ENCODE measurements around the gene FAM13A. TPM values are rescaled to one million over a fixed set of nuclear protein-coding genes. Genes with fewer than 3 reads are reported as not detected.
A peak's percentile ranks its signal among the peaks of the same experiment; 100 is the strongest.

The FAM13A gene
- total RNA-seq, 1 donor from 2014 or later, result 18.0 TPM

DNA sequence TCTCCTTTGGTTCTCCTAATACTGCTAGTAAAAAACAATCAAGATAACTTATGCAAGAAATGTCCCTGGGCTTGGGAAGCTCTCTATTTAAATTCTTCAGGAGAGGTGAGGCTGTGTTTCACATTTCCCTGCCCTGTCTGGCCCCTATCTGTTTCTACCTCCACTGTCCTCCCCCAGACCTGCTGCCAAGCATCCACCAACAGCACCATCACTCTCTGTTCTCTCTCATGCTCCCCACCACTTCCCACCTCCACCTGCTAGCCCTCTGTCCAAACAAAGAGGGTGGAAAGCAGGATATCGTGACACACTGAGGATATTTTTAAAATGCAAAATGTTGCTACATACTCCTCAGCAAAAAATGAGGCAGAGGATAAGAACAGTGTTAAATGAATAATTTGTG lies 271.0 kb downstream of the FAM13A start:
- no peak for ATAC-seq (ENCODE audit: poor library complexity)
- intact Hi-C loops (cut with DNase I), result no loop called here
- DNase-seq, result no peak

DNA sequence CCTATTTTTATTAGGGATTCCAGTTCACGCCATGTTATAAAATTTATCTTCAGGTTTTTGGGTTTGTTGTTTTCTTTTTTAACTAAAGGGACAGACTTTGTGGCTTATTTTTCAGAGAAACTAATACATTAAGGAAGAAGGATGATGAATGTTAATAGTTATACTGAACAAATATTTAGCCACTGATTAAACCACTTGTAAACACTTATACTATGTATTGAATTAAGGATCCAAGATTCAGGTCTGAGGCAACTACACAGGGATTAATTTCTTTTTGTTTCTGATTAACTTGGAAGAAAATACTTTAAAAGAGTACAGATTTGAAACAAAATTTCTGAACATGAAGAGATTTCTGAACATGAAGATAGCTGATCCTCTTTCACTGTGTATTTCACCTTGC lies 276.6 kb downstream of the FAM13A start:
- intact Hi-C loops (cut with DNase I), result no loop called here
- DNase-seq (no peak), ATAC-seq (ENCODE audit: poor library complexity) (no peak)

DNA sequence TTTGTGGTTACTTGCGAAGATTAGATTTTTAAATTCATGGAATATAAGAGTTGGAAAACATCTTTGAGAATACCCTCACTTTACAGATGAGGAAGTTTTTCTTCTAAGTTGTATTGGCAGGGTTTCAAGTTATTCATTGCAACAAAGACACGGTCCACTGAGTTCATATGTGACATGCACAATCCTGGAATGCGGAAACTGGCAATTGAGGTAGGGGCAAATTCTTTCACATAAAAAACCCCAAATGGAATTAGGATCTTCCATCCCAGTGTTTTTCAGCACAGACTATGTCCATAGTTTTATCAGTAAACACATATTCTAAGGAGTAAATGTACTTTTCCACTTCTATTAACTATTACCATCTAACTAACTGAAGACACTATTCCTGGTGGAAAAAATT lies 277.6 kb downstream of the FAM13A start:
- ATAC-seq (ENCODE audit: poor library complexity) (no peak), DNase-seq (no peak)
- intact Hi-C loops (cut with DNase I), result no loop called here

- ATAC-seq (ENCODE audit: poor library complexity) (no peak), DNase-seq (no peak)
- intact Hi-C loops (cut with DNase I), result no loop called here
These were observed 281.5 kb downstream of the FAM13A start for GRCh38 chr4:88775529-88775928.

DNA sequence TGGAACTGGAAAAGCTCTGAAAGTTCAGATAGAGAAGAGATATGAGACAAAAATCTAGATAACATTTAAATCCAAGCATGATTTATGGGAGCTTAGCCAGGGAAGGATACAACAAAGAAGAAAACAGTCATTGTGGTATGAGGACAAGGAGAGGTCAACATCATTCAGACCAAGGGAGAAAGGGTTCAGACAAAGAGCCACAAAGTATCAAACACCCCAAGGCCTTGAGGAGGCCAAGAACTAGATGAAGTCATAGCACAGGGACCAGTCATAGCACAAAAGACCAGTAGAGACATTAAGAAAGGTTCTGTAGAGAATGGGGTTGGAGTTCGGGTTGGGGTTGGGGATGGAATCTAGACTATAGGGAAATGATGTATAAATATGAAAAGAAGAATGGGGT lies 282.0 kb downstream of the FAM13A start:
- no peak for DNase-seq
- intact Hi-C loops (cut with DNase I), result no loop called here
- ATAC-seq (ENCODE audit: poor library complexity), result no peak

GRCh38 chr4:88771883-88772450 lies 285.0 kb downstream of the FAM13A start:
- no peak for DNase-seq
- intact Hi-C loops (cut with DNase I), result no loop called here
- no peak for ATAC-seq (ENCODE audit: poor library complexity)

- DNase-seq, result peak; percentile 73
- intact Hi-C loops (cut with DNase I), result no loop called here
- ATAC-seq (ENCODE audit: poor library complexity), result peak; percentile 97
These were observed 291.3 kb downstream of the FAM13A start for GRCh38 chr4:88765729-88766128.

GRCh38 chr4:88763075-88763474 lies 293.9 kb downstream of the FAM13A start:
- no peak for DNase-seq
- ATAC-seq (ENCODE audit: poor library complexity), result no peak
- intact Hi-C loops (cut with DNase I), result no loop called here

- ATAC-seq (ENCODE audit: poor library complexity), result no peak
- intact Hi-C loops (cut with DNase I), result no loop called here
- no peak for DNase-seq
These were observed 295.0 kb downstream of the FAM13A start for GRCh38 chr4:88761861-88762523.

DNA sequence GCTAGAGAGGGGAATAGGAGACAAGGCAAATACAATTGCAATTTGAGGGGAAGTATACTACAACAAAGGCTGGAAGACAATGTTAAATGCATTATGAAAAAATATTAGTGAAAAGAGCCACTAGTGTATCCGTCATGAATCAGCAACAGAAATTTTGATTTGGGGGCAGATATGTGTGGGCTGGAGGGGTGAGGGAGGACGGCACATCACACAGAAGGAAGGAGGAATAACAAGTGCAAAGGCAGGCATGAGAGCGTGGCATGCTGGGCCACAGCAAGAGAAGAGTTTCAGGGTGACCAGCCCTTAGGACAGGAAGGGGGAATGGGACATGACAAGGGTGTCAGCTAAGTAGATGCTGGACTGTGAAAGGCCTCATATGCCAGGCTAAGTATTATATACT lies 295.6 kb downstream of the FAM13A start:
- no peak for DNase-seq
- ATAC-seq (ENCODE audit: poor library complexity), result no peak
- intact Hi-C loops (cut with DNase I), result no loop called here

- intact Hi-C loops (cut with DNase I), result no loop called here
These were observed 297.1 kb downstream of the FAM13A start for GRCh38 chr4:88759895-88760290.

DNA sequence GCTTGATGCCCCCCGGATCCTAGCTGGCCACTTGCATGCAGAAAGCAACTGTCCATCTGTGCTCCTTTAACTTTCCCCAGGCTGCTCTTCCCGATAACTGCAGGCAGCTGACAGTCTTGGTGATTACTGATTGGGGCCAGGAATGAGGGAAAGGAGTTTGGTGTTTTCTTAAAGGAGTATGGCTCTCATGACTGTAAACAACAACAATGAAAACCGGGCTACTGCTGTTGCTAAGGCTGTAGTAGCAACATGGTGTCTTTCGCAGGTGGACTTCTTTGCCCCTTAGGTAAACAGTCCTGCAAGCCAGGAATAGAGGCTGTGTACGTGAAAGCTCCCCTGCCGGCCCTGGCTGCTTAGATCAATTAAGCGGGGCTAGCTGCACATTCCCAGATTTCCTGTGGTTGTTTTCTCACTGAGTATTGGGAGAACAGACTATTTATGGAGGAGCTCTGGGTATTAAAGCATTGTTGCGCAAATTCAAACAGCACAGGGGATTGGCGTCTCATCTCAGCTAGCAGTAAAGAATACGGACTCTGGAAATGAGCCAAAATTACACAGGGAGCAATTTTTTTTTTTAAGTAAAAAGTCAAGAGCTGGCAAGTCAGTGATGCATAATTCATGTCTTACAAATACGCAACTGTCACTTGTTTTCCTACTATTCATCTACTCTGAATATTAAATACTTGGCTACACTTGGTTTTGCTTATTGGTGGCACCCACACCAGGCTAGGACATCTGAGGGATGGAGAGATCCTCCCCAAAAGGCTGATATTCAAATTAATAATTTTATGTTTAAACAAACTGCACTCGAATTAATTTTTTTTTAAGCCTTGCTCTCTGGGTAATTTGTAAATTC lies 297.7 kb downstream of the FAM13A start:
- ATAC-seq (ENCODE audit: poor library complexity), result peak; percentile 74
- DNase-seq, result no peak
- intact Hi-C loops (cut with DNase I), result no loop called here

More at GRCh38 chr4:88759895-88760290, 297.1 kb downstream of the FAM13A start:
- no peak for ATAC-seq (ENCODE audit: poor library complexity)
- DNase-seq, result no peak

DNA sequence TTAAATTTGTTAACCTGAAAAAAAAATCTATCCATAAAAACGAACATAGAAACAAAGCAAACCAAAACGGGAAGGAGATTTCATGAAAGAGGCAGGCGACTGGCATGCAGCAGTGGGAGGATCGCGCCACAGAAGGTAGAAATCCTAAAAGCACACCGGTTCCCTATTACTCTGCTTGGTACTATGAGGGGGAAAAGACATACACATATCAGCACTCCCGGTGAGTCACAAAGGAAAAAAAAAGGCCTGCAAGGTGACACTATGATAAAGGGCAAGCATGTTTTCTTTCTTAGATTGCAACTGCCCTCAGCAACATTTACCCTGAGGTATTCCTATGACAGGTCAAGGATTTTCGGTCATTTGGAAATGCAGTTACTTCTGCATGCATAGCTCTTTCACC lies 298.7 kb downstream of the FAM13A start:
- intact Hi-C loops (cut with DNase I), result no loop called here
- ATAC-seq (ENCODE audit: poor library complexity), result no peak

DNA sequence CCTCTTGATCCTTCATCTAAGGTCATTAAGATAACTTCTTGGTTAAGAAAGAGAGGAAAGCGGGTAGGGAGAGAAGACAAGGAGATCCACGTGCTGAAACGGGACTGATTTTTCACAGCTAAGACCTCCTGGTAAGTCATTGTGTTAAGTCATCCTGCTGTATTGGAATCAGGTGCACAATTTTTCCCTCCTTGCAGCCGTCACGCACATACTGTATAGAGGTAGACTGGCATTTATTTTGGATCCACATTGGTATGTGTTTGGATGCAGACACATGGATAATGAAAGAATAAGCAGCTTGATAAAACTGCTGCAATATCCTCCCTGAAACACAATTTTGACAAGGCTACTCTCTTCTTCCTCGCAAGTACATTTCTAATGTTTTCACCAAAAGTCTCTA lies 299.2 kb downstream of the FAM13A start:
- ATAC-seq (ENCODE audit: poor library complexity), result no peak
- intact Hi-C loops (cut with DNase I), result no loop called here
- no peak for DNase-seq

More for the DNA sequence above, 298.7 kb downstream of the FAM13A start:
- DNase-seq, result no peak

- ATAC-seq (ENCODE audit: poor library complexity) (no peak), DNase-seq (no peak)
- intact Hi-C loops (cut with DNase I), result no loop called here
These were observed 299.9 kb downstream of the FAM13A start for GRCh38 chr4:88757067-88757466.

DNA sequence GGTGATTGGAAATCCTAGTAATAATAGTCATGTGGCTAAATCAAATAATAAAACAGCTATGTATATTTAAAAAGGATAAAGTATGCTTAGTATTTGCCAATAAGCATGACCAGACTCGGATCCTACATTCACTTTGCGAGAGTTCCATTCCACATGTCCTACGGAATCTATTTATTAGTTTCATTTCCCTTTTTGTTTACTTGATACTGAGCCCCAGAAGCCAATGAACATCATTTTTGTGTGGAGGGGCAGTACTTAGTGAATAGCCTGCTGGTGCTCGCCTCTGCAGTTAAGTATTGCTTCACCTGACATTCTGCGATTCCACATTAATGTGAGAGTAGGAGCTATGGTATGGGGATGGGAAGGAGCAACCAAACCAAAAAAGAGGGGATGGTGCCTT lies 300.8 kb downstream of the FAM13A start:
- intact Hi-C loops (cut with DNase I), result no loop called here

DNA sequence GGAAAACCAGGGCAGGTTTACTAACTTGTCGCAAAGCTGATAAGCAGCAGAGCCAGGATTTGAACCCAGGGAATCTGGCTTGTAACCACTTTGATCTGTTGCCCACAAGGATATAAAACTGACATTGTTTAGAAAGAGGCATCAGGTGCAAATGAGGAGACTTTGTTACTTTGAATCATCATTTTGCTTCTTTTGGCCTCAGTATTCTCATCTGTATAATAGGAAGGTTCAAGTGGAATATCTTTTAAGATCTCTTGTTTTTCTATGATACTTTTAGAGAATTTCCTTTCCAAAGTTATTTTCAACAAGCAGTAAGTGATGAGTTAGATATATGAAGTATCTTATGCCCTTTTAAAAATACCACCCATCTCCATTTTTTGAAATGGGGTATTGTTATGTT lies 301.5 kb downstream of the FAM13A start:
- DNase-seq, result no peak
- intact Hi-C loops (cut with DNase I), result no loop called here
- no peak for ATAC-seq (ENCODE audit: poor library complexity)

More for the DNA sequence above, 300.8 kb downstream of the FAM13A start:
- DNase-seq (no peak), ATAC-seq (ENCODE audit: poor library complexity) (no peak)

DNA sequence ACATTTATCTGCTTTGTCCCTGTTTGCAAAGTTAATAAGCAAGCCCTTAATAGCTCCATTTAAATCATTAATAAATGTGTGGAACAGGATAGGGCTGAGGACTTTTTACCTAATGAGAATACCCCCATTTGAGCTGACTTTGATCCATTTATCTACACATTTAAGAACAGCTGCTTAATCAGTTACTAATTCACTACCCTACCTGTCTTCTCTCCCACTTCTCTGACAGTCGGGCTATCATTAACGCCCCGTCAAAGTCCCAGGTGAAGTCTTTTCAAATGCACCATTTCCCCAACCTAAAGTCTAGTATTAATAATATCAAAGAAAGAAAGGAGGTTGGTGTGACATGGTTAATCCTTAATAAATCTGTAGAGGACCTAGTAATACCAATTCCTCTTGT lies 302.2 kb downstream of the FAM13A start:
- intact Hi-C loops (cut with DNase I), result no loop called here
- ATAC-seq (ENCODE audit: poor library complexity) (no peak), DNase-seq (no peak)

DNA sequence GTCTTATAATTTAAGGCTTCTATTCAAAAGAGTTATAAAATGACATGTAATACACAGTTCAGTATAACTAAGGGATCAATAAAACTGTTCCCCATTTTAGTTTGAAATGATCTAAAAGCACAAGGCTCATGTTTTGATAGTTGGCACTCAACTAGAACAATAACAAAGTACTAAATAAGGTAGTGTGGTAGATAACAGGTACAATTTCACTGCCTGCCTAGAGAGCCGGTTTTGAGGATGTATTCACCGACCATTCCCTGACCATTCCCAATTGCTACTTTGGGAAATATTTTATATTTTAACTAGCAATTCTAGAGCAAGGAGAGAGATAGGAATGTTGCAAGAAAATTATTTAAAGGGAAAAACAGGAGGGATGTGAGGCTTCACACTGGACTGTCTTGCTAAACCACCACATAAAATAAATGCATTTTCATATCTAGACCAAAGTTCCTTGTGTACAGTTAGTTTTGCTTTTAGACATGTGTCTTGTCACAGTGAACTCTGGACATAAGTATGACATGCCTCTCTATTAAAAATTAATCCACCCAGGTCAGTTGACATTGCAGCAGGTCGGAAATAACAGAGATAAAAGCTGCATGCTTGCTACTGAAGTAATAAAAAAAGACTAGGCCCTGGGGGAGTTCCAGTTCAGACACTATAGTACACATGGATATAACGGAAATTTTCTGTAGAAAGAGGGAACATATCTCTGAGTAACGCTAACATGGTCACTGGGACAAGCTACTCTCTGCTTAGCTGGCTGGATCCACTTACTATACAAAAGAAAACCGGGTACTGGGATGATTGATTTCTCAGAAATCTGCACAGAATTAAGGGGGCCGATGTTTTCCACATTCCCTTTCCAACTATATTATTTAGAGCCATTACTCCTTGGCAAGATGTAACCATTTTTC lies 303.1 kb downstream of the FAM13A start:
- ATAC-seq (ENCODE audit: poor library complexity) (peak; percentile 52), DNase-seq (no peak)
- intact Hi-C loops (cut with DNase I), result no loop called here
